HG03520 (cell line): ENCODE measurements around the gene CALHM4.

Source experiments
- ATAC-seq: cut with Tn5 transposase; IDR thresholded peaks from one replicate; pipeline ENCODE4 v1.9.1; 2021; ENCODE audit warnings: mild to moderate bottlenecking, moderate library complexity; ENCODE audit not compliant: unreplicated experiment

CALHM4 gene

GRCh38 chr6:116553451-116553850 is at the start of gene CALHM4:
CALHM4 (plus strand) TSS chr6:116553751; CDS start chr6:116553794, 43 bp downstream.
- no peak for ATAC-seq

- no peak for ATAC-seq
Measured at GRCh38 chr6:116507324-116507723, 46.2 kb upstream of the CALHM4 start.

- ATAC-seq = no peak
Measured at GRCh38 chr6:116508527-116508926, 45.0 kb upstream of the CALHM4 start.

GRCh38 chr6:116511424-116512110 is 42.0 kb upstream of the CALHM4 start, which contains the start of gene CALHM5:
CALHM5 (plus strand) TSS chr6:116511639; CDS start chr6:116511697, 58 bp downstream.
- no peak for ATAC-seq

GRCh38 chr6:116512111-116512559 is 41.4 kb upstream of the CALHM4 start:
- ATAC-seq = peak; percentile 89

GRCh38 chr6:116512734-116513133 is 40.8 kb upstream of the CALHM4 start:
- no peak for ATAC-seq

- ATAC-seq = no peak
Measured at GRCh38 chr6:116513224-116513875, 40.2 kb upstream of the CALHM4 start.

GRCh38 chr6:116514111-116514510 is 39.4 kb upstream of the CALHM4 start:
- no peak for ATAC-seq

- ATAC-seq = no peak
Measured at GRCh38 chr6:116515141-116515540, 38.4 kb upstream of the CALHM4 start.

- no peak for ATAC-seq
Measured at GRCh38 chr6:116518621-116519368, 34.8 kb upstream of the CALHM4 start.

- no peak for ATAC-seq
Measured at GRCh38 chr6:116522896-116523295, 30.7 kb upstream of the CALHM4 start.

- no peak for ATAC-seq
Measured at GRCh38 chr6:116524236-116524635, 29.3 kb upstream of the CALHM4 start.

GRCh38 chr6:116528133-116528532 is 25.4 kb upstream of the CALHM4 start:
- ATAC-seq = no peak

- ATAC-seq = no peak
Measured at GRCh38 chr6:116528780-116529179, 24.8 kb upstream of the CALHM4 start.

GRCh38 chr6:116529466-116530290 is 23.9 kb upstream of the CALHM4 start:
- ATAC-seq = no peak

GRCh38 chr6:116530436-116530835 is 23.1 kb upstream of the CALHM4 start:
- ATAC-seq = no peak

GRCh38 chr6:116531675-116532570 is 21.6 kb upstream of the CALHM4 start:
- ATAC-seq = peak; percentile 81

- ATAC-seq = no peak
Measured at GRCh38 chr6:116533233-116533957, 20.2 kb upstream of the CALHM4 start.

GRCh38 chr6:116535109-116535508 is 18.4 kb upstream of the CALHM4 start:
- ATAC-seq = no peak
